HCT116 (cell line): ENCODE measurements around the gene LRP1. TPM values are rescaled to one million over a fixed set of nuclear protein-coding genes. Genes with fewer than 3 reads are reported as not detected.

ENCODE experiments used
- ATAC-seq: fragments of 200-7000 bp; cut with Tn5 transposase; 2 replicates; pipeline ENCODE4 v1.9.1; 2020; ENCODE audit warnings: mild to moderate bottlenecking, moderate library complexity
- BruUV-seq: library from RNA; stranded (reverse); fragments of 400-500 nt; replicated peaks from 2 replicates; lab custom pipeline; 2021; lab: Mats Ljungman, UMichigan
- CTCF ChIA-PET: fragments of 300-600 bp; sonication (Branson Sonifier 250); formaldehyde crosslinking; loops from one replicate; lab custom pipeline; 2021; ENCODE audit warnings: antibody characterized with exemption; lab: Charles Lee
- POLR2A ChIA-PET: fragments of 300-600, 350-600 bp; sonication (Branson Sonifier 250); formaldehyde crosslinking; loops from one replicate; lab custom pipeline; 2021; ENCODE audit warnings: antibody characterized with exemption; lab: Charles Lee
- RAD21 ChIA-PET, 2 experiments: fragments of 300-600 bp; sonication (Branson Sonifier 250); formaldehyde crosslinking; loops; one replicate each; lab custom pipeline; 2023; ENCODE audit warnings: low total read pairs in 2 of 2; ENCODE audit not compliant: uncharacterized antibody in 2 of 2, unreplicated experiment in 2 of 2, low non-redundant PET in 1 of 2; lab: Charles Lee
- DNase-seq: peaks from one replicate; pipeline ENCODE4 v3.0.0-alpha.2; 2010; ENCODE audit warnings: low read depth, low spot score
- H2AFZ ChIP-seq: fragments of 200-600 bp; shearing (Covaris generic), sonication (generic); 2 replicates; pipeline ENCODE4 v1.6.1; 2017; ENCODE audit warnings: low read depth, mixed run types, mixed read lengths, antibody characterized with exemption, low read length; ENCODE audit not compliant: poor library complexity, severe bottlenecking
- H3K27ac ChIP-seq: 2 replicates; pipeline ENCODE4 v1.5.1; 2012; ENCODE audit warnings: low read depth, low read length
- H3K27me3 ChIP-seq: fragments of 200-600 bp; sonication (generic); 2 replicates; pipeline ENCODE4 v1.6.1; 2016; ENCODE audit warnings: mixed run types, low read length, mixed read lengths; ENCODE audit not compliant: insufficient read depth
- H3K36me3 ChIP-seq, 2 experiments: fragments of 200-500 bp in 1 of 2; fragments of 200-600 bp in 1 of 2; sonication (Bioruptor generic) in 1 of 2; sonication (generic) in 1 of 2; 2 replicates each; pipeline versions ENCODE4 v1.5.1 to v1.6.1; 2014 to 2016; ENCODE audit warnings: low read length in 2 of 2, inconsistent platforms in 1 of 2, mixed read lengths in 1 of 2, mixed run types in 1 of 2; ENCODE audit not compliant: insufficient read depth in 2 of 2, control insufficient read depth in 1 of 2
- H3K4me1 ChIP-seq, 2 experiments: fragments of 200-600 bp in 1 of 2; sonication (generic) in 1 of 2; 2 replicates each; pipeline versions ENCODE4 v1.5.1 to v1.6.1; 2012 to 2017; ENCODE audit warnings: low read length in 2 of 2, inconsistent platforms in 1 of 2, mild to moderate bottlenecking in 1 of 2, mixed read lengths in 1 of 2, mixed run types in 1 of 2, moderate library complexity in 1 of 2; ENCODE audit not compliant: insufficient read depth in 2 of 2, control insufficient read depth in 1 of 2
- H3K4me2 ChIP-seq: fragments of 200-600 bp; sonication (generic); 2 replicates; pipeline ENCODE4 v1.6.1; 2017; ENCODE audit warnings: mixed run types, low read length, mixed read lengths
- H3K4me3 ChIP-seq, 2 experiments: fragments of 200-600 bp in 1 of 2; sonication (generic) in 1 of 2; replicated peaks in 1 of 2; 2 replicates each; pipeline ENCODE4 v1.5.1; 2011 to 2016; ENCODE audit warnings: low read length in 2 of 2, control low read depth in 1 of 2, low read depth in 1 of 2, mild to moderate bottlenecking in 1 of 2, mixed read lengths in 1 of 2, mixed run types in 1 of 2
- H3K79me2 ChIP-seq: fragments of 200-600 bp; sonication (generic); 2 replicates; pipeline ENCODE4 v1.6.1; 2017; ENCODE audit warnings: mild to moderate bottlenecking, mixed run types, low read length, moderate library complexity, mixed read lengths; ENCODE audit not compliant: insufficient read depth
- H3K9ac ChIP-seq: fragments of 200-600 bp; sonication (generic); 2 replicates; pipeline ENCODE4 v1.6.1; 2016; ENCODE audit warnings: low read length, mixed read lengths
- H3K9me2 ChIP-seq: fragments of 200-600 bp; sonication (generic), shearing (Covaris generic); 2 replicates; pipeline ENCODE4 v1.6.1; 2017; ENCODE audit warnings: mixed run types, mild to moderate bottlenecking, moderate library complexity; ENCODE audit not compliant: insufficient read depth
- H3K9me3 ChIP-seq, 2 experiments: fragments of 200-500 bp in 1 of 2; fragments of 200-600 bp in 1 of 2; sonication (Bioruptor generic) in 1 of 2; sonication (generic) in 1 of 2; 2 replicates each; pipeline ENCODE4 v1.6.1; 2014 to 2017; ENCODE audit warnings: low read length in 2 of 2, mixed read lengths in 2 of 2, inconsistent platforms in 1 of 2, low read depth in 1 of 2, mild to moderate bottlenecking in 1 of 2, mixed run types in 1 of 2, moderate library complexity in 1 of 2; ENCODE audit not compliant: control insufficient read depth in 1 of 2, insufficient read depth in 1 of 2
- H4K20me1 ChIP-seq: fragments of 200-600 bp; sonication (generic), shearing (Covaris generic); 2 replicates; pipeline ENCODE4 v1.6.1; 2017; ENCODE audit warnings: mixed run types, mild to moderate bottlenecking, moderate library complexity; ENCODE audit not compliant: insufficient read depth
- CBX3 ChIP-seq: IDR thresholded peaks from 2 replicates; pipeline ENCODE4 v1.6.1; 2012; ENCODE audit warnings: low read depth
- CEBPB ChIP-seq: IDR thresholded peaks from 2 replicates; pipeline ENCODE4 v1.6.1; 2012; ENCODE audit warnings: low read depth
- EGR1 ChIP-seq: IDR thresholded peaks from 2 replicates; pipeline ENCODE4 v1.6.1; 2012; ENCODE audit warnings: low read depth
- EZH2 ChIP-seq: fragments of 200-600 bp; sonication (generic); IDR thresholded peaks from 2 replicates; pipeline ENCODE4 v1.6.1; 2017; ENCODE audit warnings: antibody characterized with exemption, mixed run types
- EZH2phosphoT487 ChIP-seq: fragments of 200-600 bp; IDR thresholded peaks from 2 replicates; pipeline ENCODE4 v1.6.1; 2018; ENCODE audit warnings: antibody characterized with exemption, borderline replicate concordance
- JUND ChIP-seq: IDR thresholded peaks from 2 replicates; pipeline ENCODE4 v1.6.1; 2012
- POLR2AphosphoS5 ChIP-seq: IDR thresholded peaks from 2 replicates; pipeline ENCODE4 v1.6.1; 2011; ENCODE audit warnings: mild to moderate bottlenecking, low read depth, low read length, moderate library complexity
- RAD21 ChIP-seq: IDR thresholded peaks from 2 replicates; pipeline ENCODE4 v1.6.1; 2012; ENCODE audit warnings: low read depth, mild to moderate bottlenecking
- SIN3A ChIP-seq: IDR thresholded peaks from 2 replicates; pipeline ENCODE4 v1.6.1; 2012; ENCODE audit warnings: low read depth
- SP1 ChIP-seq: IDR thresholded peaks from 2 replicates; pipeline ENCODE4 v1.6.1; 2012; ENCODE audit warnings: low read depth
- TCF7L2 ChIP-seq: IDR thresholded peaks from 2 replicates; pipeline ENCODE4 v1.7.0; 2011; ENCODE audit warnings: borderline replicate concordance, inconsistent platforms; ENCODE audit not compliant: insufficient read depth, insufficient read length; ENCODE audit errors: extremely low read depth
- ZFX ChIP-seq: fragments of 450-650 bp; IDR thresholded peaks from 2 replicates; pipeline ENCODE4 v1.6.1; 2017
- ZNF274 ChIP-seq: fragments of 200-500 bp; sonication (Bioruptor generic); IDR thresholded peaks from 2 replicates; pipeline ENCODE4 v1.6.1; 2014; ENCODE audit warnings: mild to moderate bottlenecking, low read depth, low read length, inconsistent platforms
- intact Hi-C: fragments of 100-400 bp; cut with micrococcal nuclease; formaldehyde crosslinking; loops from 2 replicates; pipeline ENCODE4 v1.10.0; 2022
- total RNA-seq: library from RNA; stranded (reverse); gene quantifications from one replicate; pipeline ENCODE4 v1.2.1, GENCODE V29; 2021; ENCODE audit not compliant: unreplicated experiment
- TF ChIP-seq, protein P1 (sequence below): IDR thresholded peaks from 2 replicates; pipeline ENCODE4 v1.6.1; 2012
- TF ChIP-seq, protein P2 (sequence below): IDR thresholded peaks from 2 replicates; pipeline ENCODE4 v1.6.1; 2012; ENCODE audit warnings: low read depth
- TF ChIP-seq, protein P3 (sequence below): IDR thresholded peaks from 2 replicates; pipeline ENCODE4 v1.6.1; 2012
- TF ChIP-seq, protein P4 (sequence below), 3 experiments: fragments of 200-600 bp in 1 of 3; sonication (generic) in 1 of 3; IDR thresholded peaks in 2 of 3; conservative IDR thresholded peaks in 1 of 3; 2 replicates each; pipeline ENCODE4 v1.5.1; 2012 to 2017; ENCODE audit warnings: low read depth in 2 of 3, low read length in 2 of 3, antibody characterized with exemption in 1 of 3, borderline replicate concordance in 1 of 3, control low read depth in 1 of 3, mild to moderate bottlenecking in 1 of 3, mixed read lengths in 1 of 3, mixed run types in 1 of 3, moderate library complexity in 1 of 3; ENCODE audit not compliant: insufficient read depth in 1 of 3
- TF ChIP-seq, protein P5 (sequence below): IDR thresholded peaks from 2 replicates; pipeline ENCODE4 v1.6.1; 2011; ENCODE audit warnings: mild to moderate bottlenecking, low read length, moderate library complexity; ENCODE audit not compliant: insufficient replicate concordance; ENCODE audit errors: extremely low read depth

LRP1 gene
- total RNA-seq, 1 experiment from 2014 or later = 12.0 TPM

DNA sequence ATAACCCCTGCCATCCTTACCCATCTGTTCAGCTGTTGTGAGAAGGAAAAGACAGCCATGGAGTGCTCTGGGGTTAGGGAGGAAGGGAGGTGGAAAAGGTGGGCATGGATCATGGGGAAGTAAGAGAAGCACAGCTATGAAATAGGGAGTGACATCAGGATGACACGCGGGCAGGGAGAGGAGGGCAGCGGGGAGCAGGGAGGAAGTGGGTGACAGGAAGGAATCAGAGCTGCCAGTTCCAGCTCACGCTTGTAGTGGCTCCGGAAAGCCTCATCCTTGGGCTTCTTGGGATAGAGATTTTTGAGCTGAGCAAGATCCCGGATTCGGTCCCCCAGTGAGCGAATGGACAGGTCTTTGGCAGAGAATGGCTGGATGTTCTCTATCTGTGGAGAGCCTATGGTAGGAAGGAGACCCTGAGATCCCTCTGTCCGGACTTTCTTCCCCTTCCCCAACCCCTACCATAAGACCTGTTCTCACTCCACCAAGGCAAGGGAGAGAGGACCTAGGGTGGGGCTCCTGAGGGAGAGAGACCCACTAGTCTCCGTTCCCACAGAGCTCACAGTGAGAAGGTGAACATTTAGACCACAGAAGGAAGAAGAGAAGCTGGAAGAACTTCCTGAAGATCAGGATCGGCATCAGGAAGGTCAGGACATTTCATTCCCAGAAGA, 29.1 kb upstream of the LRP1 start:
- ChIA-PET CTCF (no interaction called here), RAD21 (interaction anchor here in 1 of 2 experiments (1.1 kb wide), 1 partner anchor 12 kb away, joined by 3 read pairs; the partner anchor contains the start of gene STAT6), POLR2A (interaction anchor here (1.0 to 7.8 kb wide), 2 partner anchors 8 to 20 kb away, joined by 3 to 32 read pairs; partner anchors contain the start of gene NEMP1)
- no peak overlapping the region for H3K4me2 ChIP-seq
- H3K9me2 ChIP-seq = no peaks in the 10 kb centered on the region
- TF ChIP-seq TCF7L2 (no peak), JUND (no peak), ZFX (no peak), SIN3A (no peak), RAD21 (no peak), POLR2AphosphoS5 (no peak), CEBPB (no peak), SP1 (no peak), ZNF274 (no peak), EGR1 (no peak), CBX3 (no peak), EZH2phosphoT487 (no peak), EZH2 (no peak)
- TF ChIP-seq, protein P1, sequence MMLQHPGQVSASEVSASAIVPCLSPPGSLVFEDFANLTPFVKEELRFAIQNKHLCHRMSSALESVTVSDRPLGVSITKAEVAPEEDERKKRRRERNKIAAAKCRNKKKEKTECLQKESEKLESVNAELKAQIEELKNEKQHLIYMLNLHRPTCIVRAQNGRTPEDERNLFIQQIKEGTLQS = no peak
- TF ChIP-seq, protein P2, sequence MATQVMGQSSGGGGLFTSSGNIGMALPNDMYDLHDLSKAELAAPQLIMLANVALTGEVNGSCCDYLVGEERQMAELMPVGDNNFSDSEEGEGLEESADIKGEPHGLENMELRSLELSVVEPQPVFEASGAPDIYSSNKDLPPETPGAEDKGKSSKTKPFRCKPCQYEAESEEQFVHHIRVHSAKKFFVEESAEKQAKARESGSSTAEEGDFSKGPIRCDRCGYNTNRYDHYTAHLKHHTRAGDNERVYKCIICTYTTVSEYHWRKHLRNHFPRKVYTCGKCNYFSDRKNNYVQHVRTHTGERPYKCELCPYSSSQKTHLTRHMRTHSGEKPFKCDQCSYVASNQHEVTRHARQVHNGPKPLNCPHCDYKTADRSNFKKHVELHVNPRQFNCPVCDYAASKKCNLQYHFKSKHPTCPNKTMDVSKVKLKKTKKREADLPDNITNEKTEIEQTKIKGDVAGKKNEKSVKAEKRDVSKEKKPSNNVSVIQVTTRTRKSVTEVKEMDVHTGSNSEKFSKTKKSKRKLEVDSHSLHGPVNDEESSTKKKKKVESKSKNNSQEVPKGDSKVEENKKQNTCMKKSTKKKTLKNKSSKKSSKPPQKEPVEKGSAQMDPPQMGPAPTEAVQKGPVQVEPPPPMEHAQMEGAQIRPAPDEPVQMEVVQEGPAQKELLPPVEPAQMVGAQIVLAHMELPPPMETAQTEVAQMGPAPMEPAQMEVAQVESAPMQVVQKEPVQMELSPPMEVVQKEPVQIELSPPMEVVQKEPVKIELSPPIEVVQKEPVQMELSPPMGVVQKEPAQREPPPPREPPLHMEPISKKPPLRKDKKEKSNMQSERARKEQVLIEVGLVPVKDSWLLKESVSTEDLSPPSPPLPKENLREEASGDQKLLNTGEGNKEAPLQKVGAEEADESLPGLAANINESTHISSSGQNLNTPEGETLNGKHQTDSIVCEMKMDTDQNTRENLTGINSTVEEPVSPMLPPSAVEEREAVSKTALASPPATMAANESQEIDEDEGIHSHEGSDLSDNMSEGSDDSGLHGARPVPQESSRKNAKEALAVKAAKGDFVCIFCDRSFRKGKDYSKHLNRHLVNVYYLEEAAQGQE = no peak
- TF ChIP-seq, protein P3, sequence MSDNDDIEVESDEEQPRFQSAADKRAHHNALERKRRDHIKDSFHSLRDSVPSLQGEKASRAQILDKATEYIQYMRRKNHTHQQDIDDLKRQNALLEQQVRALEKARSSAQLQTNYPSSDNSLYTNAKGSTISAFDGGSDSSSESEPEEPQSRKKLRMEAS = no peak
- TF ChIP-seq, protein P4, sequence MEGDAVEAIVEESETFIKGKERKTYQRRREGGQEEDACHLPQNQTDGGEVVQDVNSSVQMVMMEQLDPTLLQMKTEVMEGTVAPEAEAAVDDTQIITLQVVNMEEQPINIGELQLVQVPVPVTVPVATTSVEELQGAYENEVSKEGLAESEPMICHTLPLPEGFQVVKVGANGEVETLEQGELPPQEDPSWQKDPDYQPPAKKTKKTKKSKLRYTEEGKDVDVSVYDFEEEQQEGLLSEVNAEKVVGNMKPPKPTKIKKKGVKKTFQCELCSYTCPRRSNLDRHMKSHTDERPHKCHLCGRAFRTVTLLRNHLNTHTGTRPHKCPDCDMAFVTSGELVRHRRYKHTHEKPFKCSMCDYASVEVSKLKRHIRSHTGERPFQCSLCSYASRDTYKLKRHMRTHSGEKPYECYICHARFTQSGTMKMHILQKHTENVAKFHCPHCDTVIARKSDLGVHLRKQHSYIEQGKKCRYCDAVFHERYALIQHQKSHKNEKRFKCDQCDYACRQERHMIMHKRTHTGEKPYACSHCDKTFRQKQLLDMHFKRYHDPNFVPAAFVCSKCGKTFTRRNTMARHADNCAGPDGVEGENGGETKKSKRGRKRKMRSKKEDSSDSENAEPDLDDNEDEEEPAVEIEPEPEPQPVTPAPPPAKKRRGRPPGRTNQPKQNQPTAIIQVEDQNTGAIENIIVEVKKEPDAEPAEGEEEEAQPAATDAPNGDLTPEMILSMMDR (IDR thresholded peaks at IDR 0.05 in 2 of 3, conservative IDR thresholded peaks at IDR 0.05 in 1 of 3; ENCODE audit: borderline replicate concordance in 1 of 3, insufficient read depth in 1 of 3, low read depth in 2 of 3, low read length in 2 of 3) = no peak
- TF ChIP-seq, protein P5, sequence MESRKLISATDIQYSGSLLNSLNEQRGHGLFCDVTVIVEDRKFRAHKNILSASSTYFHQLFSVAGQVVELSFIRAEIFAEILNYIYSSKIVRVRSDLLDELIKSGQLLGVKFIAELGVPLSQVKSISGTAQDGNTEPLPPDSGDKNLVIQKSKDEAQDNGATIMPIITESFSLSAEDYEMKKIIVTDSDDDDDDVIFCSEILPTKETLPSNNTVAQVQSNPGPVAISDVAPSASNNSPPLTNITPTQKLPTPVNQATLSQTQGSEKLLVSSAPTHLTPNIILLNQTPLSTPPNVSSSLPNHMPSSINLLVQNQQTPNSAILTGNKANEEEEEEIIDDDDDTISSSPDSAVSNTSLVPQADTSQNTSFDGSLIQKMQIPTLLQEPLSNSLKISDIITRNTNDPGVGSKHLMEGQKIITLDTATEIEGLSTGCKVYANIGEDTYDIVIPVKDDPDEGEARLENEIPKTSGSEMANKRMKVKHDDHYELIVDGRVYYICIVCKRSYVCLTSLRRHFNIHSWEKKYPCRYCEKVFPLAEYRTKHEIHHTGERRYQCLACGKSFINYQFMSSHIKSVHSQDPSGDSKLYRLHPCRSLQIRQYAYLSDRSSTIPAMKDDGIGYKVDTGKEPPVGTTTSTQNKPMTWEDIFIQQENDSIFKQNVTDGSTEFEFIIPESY = no peak
- DNase-seq (no peak), ATAC-seq (no peak)
- peaks cover 35 to 50% of the 10 kb centered on the region in 2 experiments for H3K4me1 ChIP-seq
- no peak overlapping the region for H2AFZ ChIP-seq
- H3K36me3 ChIP-seq = peaks cover 13% of the 10 kb centered on the region in 2 experiments; a peak in 2 of 4 replicates
- BruUV-seq = no TSS peak
- intact Hi-C loops = no loop called here
- no peaks in the 10 kb centered on the region for H3K9me3 ChIP-seq
- H3K79me2 ChIP-seq = no peaks in the 10 kb centered on the region; the same call in 1 of the 2 replicates
- H3K27ac ChIP-seq = no peak overlapping the region
- H4K20me1 ChIP-seq = no peaks in the 10 kb centered on the region
- H3K4me3 ChIP-seq = no peak overlapping the region
- no peak overlapping the region for H3K9ac ChIP-seq
- H3K27me3 ChIP-seq = no peaks in the 10 kb centered on the region
